ENCODE results near the gene GSC2.

DNA sequence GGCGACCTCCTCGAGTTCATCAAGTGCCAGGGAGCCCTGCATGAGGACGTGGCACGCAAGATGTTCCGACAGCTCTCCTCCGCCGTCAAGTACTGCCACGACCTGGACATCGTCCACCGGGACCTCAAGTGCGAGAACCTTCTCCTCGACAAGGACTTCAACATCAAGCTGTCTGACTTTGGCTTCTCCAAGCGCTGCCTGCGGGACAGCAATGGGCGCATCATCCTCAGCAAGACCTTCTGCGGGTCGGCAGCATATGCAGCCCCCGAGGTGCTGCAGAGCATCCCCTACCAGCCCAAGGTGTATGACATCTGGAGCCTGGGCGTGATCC, 18.4 kb downstream of the GSC2 start:
- TF ChIP-seq, protein P1, sequence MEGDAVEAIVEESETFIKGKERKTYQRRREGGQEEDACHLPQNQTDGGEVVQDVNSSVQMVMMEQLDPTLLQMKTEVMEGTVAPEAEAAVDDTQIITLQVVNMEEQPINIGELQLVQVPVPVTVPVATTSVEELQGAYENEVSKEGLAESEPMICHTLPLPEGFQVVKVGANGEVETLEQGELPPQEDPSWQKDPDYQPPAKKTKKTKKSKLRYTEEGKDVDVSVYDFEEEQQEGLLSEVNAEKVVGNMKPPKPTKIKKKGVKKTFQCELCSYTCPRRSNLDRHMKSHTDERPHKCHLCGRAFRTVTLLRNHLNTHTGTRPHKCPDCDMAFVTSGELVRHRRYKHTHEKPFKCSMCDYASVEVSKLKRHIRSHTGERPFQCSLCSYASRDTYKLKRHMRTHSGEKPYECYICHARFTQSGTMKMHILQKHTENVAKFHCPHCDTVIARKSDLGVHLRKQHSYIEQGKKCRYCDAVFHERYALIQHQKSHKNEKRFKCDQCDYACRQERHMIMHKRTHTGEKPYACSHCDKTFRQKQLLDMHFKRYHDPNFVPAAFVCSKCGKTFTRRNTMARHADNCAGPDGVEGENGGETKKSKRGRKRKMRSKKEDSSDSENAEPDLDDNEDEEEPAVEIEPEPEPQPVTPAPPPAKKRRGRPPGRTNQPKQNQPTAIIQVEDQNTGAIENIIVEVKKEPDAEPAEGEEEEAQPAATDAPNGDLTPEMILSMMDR (conservative IDR thresholded peaks at IDR 0.05), result no peak
- no peak for TF ChIP-seq ZFX (IDR thresholded peaks at IDR 0.05)
